NCI-H82 (cell line): ENCODE results near the gene PLCB2.

ENCODE experiments used
- DNase-seq: peaks from one replicate; lab custom pipeline; 2025; lab: John Stamatoyannopoulos, UW

The PLCB2 gene

GRCh38 chr15:40340038-40340739, 32.5 kb upstream of the PLCB2 start:
- DNase-seq = peak; percentile 69

- peak; percentile 61 for DNase-seq
These were observed 31.8 kb upstream of the PLCB2 start for GRCh38 chr15:40339621-40339945.

- DNase-seq = no peak
These were observed 31.3 kb upstream of the PLCB2 start for GRCh38 chr15:40338921-40339620.

- DNase-seq = peak; percentile 90
These were observed 30.4 kb upstream of the PLCB2 start for GRCh38 chr15:40338041-40338657.

- DNase-seq = no peak
These were observed 29.9 kb upstream of the PLCB2 start for GRCh38 chr15:40337597-40337996.

DNA sequence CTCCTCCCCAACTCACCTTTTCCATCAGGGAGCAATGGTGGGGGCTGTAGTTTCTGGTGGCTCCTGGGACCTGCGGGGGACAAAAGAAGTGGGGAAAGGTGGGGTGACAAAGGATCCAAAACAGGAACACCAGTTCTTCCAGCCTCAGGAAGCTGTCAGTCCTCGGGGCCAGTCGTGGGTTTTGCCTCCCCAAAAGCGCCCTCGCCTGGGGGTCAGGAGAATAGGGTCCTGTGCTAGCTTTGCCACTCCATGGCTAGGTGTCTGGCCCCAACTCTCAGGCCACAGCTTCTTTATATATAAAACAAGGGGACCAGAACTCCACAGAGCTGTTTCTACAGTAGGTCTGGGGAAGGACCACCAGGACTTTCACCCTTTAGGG, 29.0 kb upstream of the PLCB2 start:
- DNase-seq = peak; percentile 26

GRCh38 chr15:40335938-40336743, 28.4 kb upstream of the PLCB2 start:
- DNase-seq = no peak

DNA sequence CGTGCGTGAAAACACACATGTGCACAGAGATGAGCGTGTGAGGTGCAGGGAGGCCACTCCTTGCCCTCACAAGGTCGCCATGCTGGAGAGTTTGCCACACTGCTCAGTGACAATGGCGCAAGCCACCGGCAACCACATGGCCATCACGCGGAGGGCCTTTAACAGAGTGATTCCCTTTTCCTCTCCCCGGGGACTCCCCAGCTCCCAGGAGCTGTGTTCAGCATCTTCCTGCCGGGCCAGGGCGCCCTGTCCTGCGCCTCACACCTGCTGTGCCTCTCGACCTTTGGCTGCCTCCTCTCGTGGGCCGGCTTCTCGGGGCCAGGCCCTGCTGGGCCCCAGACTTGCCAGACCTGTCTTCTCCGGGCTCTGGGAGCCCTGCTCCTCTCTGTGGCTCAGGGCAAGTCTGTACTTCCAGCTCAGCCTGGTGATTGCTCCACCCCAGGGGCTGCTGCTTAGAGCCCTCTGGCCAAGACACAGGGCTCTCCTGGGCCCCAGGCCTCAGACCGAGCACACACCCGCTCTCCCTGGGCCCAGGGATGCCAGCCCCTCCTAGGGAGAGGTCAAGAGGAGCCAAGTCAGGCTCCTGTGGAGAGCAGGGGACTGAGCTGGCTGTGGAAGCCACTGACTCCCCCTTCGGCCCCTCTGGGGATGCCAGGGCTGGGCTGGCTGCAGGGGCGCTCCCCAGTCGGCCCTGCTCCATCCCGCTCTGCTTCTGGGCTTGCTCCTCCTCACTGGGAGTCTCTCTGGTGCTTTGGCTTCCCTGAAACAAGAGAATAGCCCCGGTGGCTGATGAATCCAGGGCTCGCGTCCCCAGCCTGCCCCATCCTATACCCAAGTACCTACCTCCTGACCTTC, 27.4 kb upstream of the PLCB2 start:
- no peak for DNase-seq

DNA sequence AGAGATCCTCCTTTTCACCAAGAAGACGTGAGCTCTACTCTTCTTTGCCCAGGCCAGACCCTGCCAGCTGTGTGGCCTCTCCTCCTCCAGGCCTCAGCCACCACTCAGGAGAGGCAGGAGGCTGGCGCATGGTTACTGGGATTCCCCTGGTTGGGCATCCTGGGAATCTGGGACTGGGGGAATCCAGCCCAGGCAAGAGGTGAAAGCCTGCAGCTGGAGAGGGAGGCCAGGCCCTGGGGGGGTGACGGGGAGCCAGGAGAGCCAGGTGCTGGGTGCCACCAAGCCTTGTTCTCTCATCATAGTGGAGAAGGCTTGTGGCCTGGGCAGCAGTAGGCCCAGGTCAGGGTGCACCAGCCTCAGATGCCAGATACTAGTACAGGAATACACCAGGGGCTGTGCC, 26.8 kb upstream of the PLCB2 start:
- no peak for DNase-seq

DNA sequence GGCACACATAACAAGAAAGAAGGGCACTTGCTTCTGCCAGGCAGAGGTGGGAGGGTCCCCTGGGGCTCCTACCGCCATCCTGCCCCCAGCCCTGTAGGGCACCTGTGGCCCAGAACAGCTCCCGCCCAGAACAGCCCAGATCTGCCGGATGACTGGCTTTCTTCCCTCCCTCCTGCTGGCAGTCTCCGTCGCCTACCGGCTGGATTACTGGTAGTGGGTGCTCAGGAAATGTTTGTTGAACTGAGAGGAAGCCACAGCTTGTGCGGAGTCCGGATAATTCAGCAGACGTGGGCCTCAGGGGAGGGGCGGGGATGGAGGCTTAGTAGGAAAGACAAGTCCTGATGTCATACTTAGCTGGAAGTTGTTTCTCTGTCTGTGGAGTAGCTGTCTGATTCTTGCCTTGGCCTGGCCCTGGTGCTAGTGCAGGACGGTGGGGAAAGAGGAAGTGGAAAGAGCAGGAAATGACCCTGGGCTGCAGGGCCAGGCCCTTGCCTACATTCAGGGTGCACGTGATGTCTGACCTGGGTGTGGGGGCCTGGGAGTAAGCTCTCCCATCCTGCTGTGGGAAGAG, 26.3 kb upstream of the PLCB2 start:
- peak; percentile 84 for DNase-seq

DNA sequence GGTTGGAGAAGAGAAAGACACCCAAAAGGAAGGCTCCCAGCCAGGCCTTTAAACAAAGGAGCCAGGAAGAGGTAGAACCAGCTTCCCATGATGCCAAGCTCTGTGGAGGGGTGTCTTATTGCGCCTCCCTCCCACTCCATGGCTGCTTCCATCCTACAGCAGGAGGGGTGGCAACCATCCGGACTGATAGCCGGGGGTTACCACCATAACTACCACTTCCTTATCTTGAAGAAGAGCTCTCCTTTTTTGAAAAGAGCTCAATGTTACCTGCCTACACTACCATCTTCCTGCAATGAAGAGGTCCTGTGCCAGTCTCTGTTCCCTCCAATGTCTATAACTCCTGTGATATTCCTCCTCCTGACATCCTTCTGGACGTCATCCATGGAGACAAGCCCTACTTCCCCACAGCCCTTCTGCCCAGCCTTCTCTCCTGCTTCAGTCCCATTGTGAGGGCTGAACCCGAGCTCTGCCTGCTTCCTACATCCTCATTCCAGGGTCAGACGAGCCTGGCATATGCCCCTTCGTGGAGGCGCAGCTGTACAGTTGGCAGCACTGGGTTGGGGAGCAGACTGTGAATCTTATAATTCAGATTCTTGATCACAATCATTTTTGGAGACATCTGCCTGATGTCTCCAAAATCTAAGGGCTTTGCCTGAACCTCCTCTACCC, 24.5 kb upstream of the PLCB2 start:
- no peak for DNase-seq

GRCh38 chr15:40331637-40332036, 23.9 kb upstream of the PLCB2 start:
- DNase-seq = no peak

DNA sequence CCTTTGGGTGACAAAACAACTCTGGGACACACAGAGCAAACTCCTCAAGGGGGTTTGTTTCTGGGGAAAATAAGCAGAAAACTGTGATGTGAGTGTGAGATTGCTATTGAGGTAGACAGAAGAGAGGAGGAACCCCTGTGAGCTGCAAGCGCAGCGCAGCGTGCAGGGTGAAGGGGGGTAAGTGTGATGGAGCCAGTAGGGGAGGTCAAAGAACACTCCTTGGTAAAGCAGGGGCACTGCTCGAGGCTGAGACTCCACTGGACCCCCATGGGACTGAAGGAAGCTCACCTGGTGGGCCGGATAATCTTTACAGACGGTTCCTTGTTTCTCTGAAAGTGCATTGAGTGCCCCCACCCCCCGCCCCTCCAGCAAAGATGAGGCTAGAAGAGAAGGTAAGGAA, 23.3 kb upstream of the PLCB2 start:
- no peak for DNase-seq

DNA sequence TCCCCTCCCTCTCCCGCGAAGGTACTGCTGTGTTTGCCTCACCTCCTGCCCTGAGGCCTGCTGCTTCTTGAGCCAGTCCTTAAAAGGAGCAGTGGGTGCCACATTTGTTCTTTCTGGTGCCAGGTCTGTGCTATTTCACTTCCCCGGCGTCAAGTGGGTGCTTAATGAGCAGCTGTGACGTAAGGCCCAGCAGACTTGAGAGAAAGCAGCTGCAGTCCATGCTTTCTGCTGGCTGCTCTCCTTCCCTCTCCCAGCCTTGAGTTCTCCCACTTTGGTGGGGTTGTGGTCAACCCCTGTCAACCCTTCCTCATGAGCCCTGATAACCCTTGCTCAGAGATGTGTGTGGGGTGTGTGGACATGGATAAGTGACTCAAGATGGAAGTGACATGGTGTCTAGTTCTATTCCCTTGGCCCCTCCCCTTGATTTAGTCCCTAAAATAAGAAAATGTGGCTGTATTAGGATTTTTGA, 22.7 kb upstream of the PLCB2 start:
- DNase-seq = no peak

DNA sequence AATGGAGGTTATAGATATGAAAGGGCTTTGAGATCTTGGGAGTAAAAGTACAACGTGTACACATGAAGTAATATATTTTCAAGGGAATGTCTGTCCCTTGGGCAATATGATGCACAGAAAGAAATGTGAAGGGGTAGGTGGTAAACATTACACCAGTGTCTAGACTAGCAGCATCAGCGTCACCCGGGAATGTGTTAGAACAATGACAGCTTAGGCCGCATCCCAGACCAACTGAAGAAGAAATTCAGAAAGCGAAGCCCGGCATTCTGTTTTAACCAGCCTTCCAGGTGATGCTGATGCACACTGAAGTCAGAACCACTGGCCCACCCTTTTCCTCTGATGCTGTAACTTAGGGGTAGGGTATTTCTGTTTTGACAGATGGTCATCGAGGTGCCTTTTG, 22.1 kb upstream of the PLCB2 start:
- DNase-seq = no peak

DNA sequence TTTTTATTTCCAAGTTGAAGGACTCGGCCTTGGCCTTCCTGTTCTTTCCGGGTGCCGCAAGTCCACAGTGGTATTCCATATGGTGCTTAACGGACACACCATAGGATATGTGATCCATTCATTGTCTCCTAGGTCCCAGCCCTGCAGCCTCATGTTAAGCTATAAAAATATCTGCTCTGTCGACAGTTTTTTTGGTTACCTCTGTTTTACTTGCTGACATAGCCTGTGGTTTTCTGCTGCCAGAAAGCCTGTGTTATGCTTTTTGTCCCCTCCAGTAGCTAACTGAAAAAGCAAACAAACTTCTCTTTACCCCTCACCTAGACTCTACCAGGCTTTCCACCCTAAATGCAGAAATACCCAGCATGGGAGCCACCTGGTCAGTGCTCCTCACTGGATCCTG, 21.0 kb upstream of the PLCB2 start:
- DNase-seq = no peak

- no peak for DNase-seq
These were observed 20.4 kb upstream of the PLCB2 start for GRCh38 chr15:40328176-40328575.

GRCh38 chr15:40327457-40327856, 19.7 kb upstream of the PLCB2 start:
- DNase-seq = no peak

DNA sequence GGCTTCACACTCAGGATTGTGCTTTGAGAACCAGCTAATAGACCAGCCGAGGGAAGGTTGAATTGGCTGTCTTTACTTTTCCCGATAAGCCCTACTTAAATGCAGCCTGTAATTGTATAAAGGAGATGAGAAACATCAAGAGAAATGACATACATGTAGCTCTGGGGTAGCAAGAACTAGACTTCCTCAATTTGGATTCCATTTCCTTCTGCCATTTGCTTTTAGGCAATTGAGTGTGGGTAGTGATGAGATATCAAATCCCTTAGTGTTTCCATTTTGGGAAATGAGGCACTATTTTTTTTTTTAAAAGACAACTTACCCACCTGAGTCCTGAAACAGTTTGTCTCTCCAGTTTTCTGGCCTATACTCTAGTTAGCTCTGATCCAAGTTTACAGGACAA, 18.0 kb upstream of the PLCB2 start:
- no peak for DNase-seq

- no peak for DNase-seq
These were observed 17.5 kb upstream of the PLCB2 start for GRCh38 chr15:40325188-40325587.
